22Rv1 (cell line): ENCODE results near the gene ADAMTS10.

Experiments used
- CTCF ChIP-seq: fragments of 450-650 bp; IDR thresholded peaks from 2 replicates; pipeline ENCODE4 v1.5.1; 2017; ENCODE audit warnings: mild to moderate bottlenecking
- ZFX ChIP-seq: fragments of 450-650 bp; IDR thresholded peaks from 2 replicates; pipeline ENCODE4 v1.6.1; 2017; ENCODE audit warnings: antibody characterized with exemption, borderline replicate concordance

- TF ChIP-seq CTCF (no peak), ZFX (no peak)
Observed at GRCh38 chr19:8608941-8609278, 1.6 kb downstream of the ADAMTS10 start.
